PC-3 (cell line): Measurements from ENCODE around the gene B4GALT3. TPM values are rescaled to one million over a fixed set of nuclear protein-coding genes. Genes with fewer than 3 reads are reported as not detected.

Experiments used
- ATAC-seq: fragments of 200-7000 bp; cut with Tn5 transposase; 2 replicates; pipeline ENCODE4 v1.9.1; 2020; ENCODE audit warnings: mild to moderate bottlenecking, moderate library complexity
- BruUV-seq: library from RNA; stranded (reverse); fragments of 400-500 nt; replicated peaks from 2 replicates; lab custom pipeline; 2021; lab: Mats Ljungman, UMichigan
- CTCF ChIA-PET: fragments of 300-600 bp; sonication (Branson Sonifier 250); formaldehyde crosslinking; loops from one replicate; lab custom pipeline; 2022; ENCODE audit warnings: antibody characterized with exemption; lab: Charles Lee
- POLR2A ChIA-PET: fragments of 300-600 bp; sonication (Branson Sonifier 250); formaldehyde crosslinking; loops from one replicate; lab custom pipeline; 2022; ENCODE audit warnings: antibody characterized with exemption; ENCODE audit not compliant: unreplicated experiment; lab: Charles Lee
- DNase-seq: peaks from one replicate; pipeline ENCODE4 v3.0.0-alpha.2; 2015
- H2AFZ ChIP-seq: fragments of 300-600 bp; sonication (generic); 2 replicates; pipeline ENCODE4 v1.6.0; 2016; ENCODE audit warnings: antibody characterized with exemption, low read length
- H3F3A ChIP-seq: fragments of 300-600 bp; sonication (generic); one replicate; pipeline ENCODE4 v1.6.0; 2017; ENCODE audit warnings: antibody characterized with exemption, low read length, control low read depth, mild to moderate bottlenecking; ENCODE audit not compliant: unreplicated experiment
- H3K27ac ChIP-seq: fragments of 300-600 bp; sonication (generic); 2 replicates; pipeline ENCODE4 v1.5.1; 2016; ENCODE audit warnings: mild to moderate bottlenecking, low read length
- H3K27me3 ChIP-seq: fragments of 300-600 bp; sonication (generic); 2 replicates; pipeline ENCODE4 v1.6.1; 2016; ENCODE audit warnings: low read length, mixed read lengths
- H3K36me3 ChIP-seq: fragments of 300-600 bp; sonication (generic); 2 replicates; pipeline ENCODE4 v1.6.1; 2016; ENCODE audit warnings: low read depth, mixed run types, low read length, mixed read lengths
- H3K4me1 ChIP-seq: fragments of 300-600 bp; sonication (generic); 2 replicates; pipeline ENCODE4 v1.5.1; 2016; ENCODE audit warnings: low read length; ENCODE audit not compliant: insufficient read depth
- H3K4me2 ChIP-seq: fragments of 300-600 bp; sonication (generic); 2 replicates; pipeline ENCODE4 v1.6.0; 2016; ENCODE audit warnings: low read length
- H3K4me3 ChIP-seq: fragments of 300-600 bp; sonication (generic); 2 replicates; pipeline ENCODE4 v1.5.1; 2016; ENCODE audit warnings: mild to moderate bottlenecking, low read length, mixed read lengths
- H3K79me2 ChIP-seq: fragments of 300-600 bp; sonication (generic); 2 replicates; pipeline ENCODE4 v1.6.1; 2017; ENCODE audit warnings: low read length, mixed read lengths
- H3K9ac ChIP-seq: fragments of 300-600 bp; sonication (generic); 2 replicates; pipeline ENCODE4 v1.6.0; 2016; ENCODE audit warnings: mild to moderate bottlenecking, low read length
- H3K9me2 ChIP-seq: fragments of 300-600 bp; sonication (generic); replicated peaks from 2 replicates; pipeline ENCODE4 v1.6.1; 2016; ENCODE audit warnings: mixed run types, low read length, mixed read lengths
- H3K9me3 ChIP-seq: fragments of 300-600 bp; sonication (generic); 2 replicates; pipeline ENCODE4 v1.6.1; 2016; ENCODE audit warnings: low read length, mixed read lengths
- H4K20me1 ChIP-seq: fragments of 300-600 bp; sonication (generic); 2 replicates; pipeline ENCODE4 v1.6.1; 2016; ENCODE audit warnings: low read length, mixed read lengths
- EZH2 ChIP-seq: fragments of 300-600 bp; sonication (generic); IDR thresholded peaks from one replicate; pipeline ENCODE4 v1.6.1; 2017; ENCODE audit warnings: antibody characterized with exemption, mild to moderate bottlenecking, low read length; ENCODE audit not compliant: unreplicated experiment
- EZH2phosphoT487 ChIP-seq: fragments of 300-600 bp; sonication (generic); IDR thresholded peaks from 2 replicates; pipeline ENCODE4 v1.6.1; 2018; ENCODE audit warnings: mild to moderate bottlenecking, antibody characterized with exemption, low read length, borderline replicate concordance
- intact Hi-C: fragments of 100-400 bp; cut with micrococcal nuclease; formaldehyde crosslinking; loops from 2 replicates; pipeline ENCODE4 v1.9.0; 2023
- total RNA-seq: library from RNA; depleted of rRNA; stranded (reverse); fragments of >200 nt; gene quantifications from 2 replicates; pipeline ENCODE4 v1.2.3, GENCODE V29; 2014
- TF ChIP-seq, protein P1 (sequence below): fragments of 300-600 bp; sonication (generic); conservative IDR thresholded peaks from 2 replicates; pipeline ENCODE4 v1.5.1; 2017; ENCODE audit warnings: antibody characterized with exemption, low read depth, mild to moderate bottlenecking, low read length

The B4GALT3 gene
- total RNA-seq, 1 experiment from 2014 or later = 85.4 TPM

- Histone ChIP-seq H3K4me1 (peaks cover 31% of the 10 kb centered on the region), H3K36me3 (peaks cover 22% of the 10 kb centered on the region; the same call in 1 of the 2 replicates), H3K27me3 (no peaks in the 10 kb centered on the region), H2AFZ (peak overlapping the region; percentile 89), H3K27ac (peak overlapping the region; percentile 27), H3K9ac (peak overlapping the region; percentile 80), H3K9me2 (no peaks in the 10 kb centered on the region), H3K4me2 (peak overlapping the region; percentile 94), H3K9me3 (no peaks in the 10 kb centered on the region), H3F3A (no peaks in the 10 kb centered on the region), H4K20me1 (no peaks in the 10 kb centered on the region), H3K79me2 (peaks cover 19% of the 10 kb centered on the region), H3K4me3 (peak overlapping the region; percentile 87)
- ChIA-PET POLR2A (no interaction called here), CTCF (no interaction called here)
- no peak for ATAC-seq
- DNase-seq = no peak
- BruUV-seq = no TSS peak
- intact Hi-C loops = no loop called here
- TF ChIP-seq EZH2phosphoT487 (no peak), EZH2 (no peak)
- TF ChIP-seq, protein P1, sequence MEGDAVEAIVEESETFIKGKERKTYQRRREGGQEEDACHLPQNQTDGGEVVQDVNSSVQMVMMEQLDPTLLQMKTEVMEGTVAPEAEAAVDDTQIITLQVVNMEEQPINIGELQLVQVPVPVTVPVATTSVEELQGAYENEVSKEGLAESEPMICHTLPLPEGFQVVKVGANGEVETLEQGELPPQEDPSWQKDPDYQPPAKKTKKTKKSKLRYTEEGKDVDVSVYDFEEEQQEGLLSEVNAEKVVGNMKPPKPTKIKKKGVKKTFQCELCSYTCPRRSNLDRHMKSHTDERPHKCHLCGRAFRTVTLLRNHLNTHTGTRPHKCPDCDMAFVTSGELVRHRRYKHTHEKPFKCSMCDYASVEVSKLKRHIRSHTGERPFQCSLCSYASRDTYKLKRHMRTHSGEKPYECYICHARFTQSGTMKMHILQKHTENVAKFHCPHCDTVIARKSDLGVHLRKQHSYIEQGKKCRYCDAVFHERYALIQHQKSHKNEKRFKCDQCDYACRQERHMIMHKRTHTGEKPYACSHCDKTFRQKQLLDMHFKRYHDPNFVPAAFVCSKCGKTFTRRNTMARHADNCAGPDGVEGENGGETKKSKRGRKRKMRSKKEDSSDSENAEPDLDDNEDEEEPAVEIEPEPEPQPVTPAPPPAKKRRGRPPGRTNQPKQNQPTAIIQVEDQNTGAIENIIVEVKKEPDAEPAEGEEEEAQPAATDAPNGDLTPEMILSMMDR = no peak
Measured at GRCh38 chr1:161177936-161178244, 583 bp upstream of the B4GALT3 start.

GRCh38 chr1:161176468-161177111, 717 bp downstream of the B4GALT3 start:
- Histone ChIP-seq H2AFZ (peak overlapping the region; percentile 89), H3K27me3 (no peaks in the 10 kb centered on the region), H3F3A (no peaks in the 10 kb centered on the region), H3K27ac (no peak overlapping the region; the same call in 1 of the 2 replicates), H3K9ac (peak overlapping the region; percentile 80), H3K9me2 (no peaks in the 10 kb centered on the region), H3K4me2 (peak overlapping the region; percentile 94), H3K79me2 (peaks cover 19% of the 10 kb centered on the region), H3K36me3 (peaks cover 34% of the 10 kb centered on the region; the same call in 1 of the 2 replicates), H3K4me1 (peaks cover 18% of the 10 kb centered on the region), H3K9me3 (no peaks in the 10 kb centered on the region), H4K20me1 (no peaks in the 10 kb centered on the region), H3K4me3 (peak overlapping the region; percentile 87)
- BruUV-seq = no TSS peak
- no peak for DNase-seq
- CTCF ChIA-PET = interaction anchor here (1.3 kb wide), 1 partner anchor 11 kb away, joined by 5 read pairs; the partner anchor contains the start of gene PPOX
- ATAC-seq = peak; percentile 41
- intact Hi-C loops = no loop called here
- POLR2A ChIA-PET = interaction anchor here (0.7 kb wide), 1 partner anchor 14 kb away, joined by 3 read pairs; no protein-coding TSS in a partner anchor
- TF ChIP-seq, protein P1 = no peak
- TF ChIP-seq EZH2 (no peak), EZH2phosphoT487 (no peak)

DNA sequence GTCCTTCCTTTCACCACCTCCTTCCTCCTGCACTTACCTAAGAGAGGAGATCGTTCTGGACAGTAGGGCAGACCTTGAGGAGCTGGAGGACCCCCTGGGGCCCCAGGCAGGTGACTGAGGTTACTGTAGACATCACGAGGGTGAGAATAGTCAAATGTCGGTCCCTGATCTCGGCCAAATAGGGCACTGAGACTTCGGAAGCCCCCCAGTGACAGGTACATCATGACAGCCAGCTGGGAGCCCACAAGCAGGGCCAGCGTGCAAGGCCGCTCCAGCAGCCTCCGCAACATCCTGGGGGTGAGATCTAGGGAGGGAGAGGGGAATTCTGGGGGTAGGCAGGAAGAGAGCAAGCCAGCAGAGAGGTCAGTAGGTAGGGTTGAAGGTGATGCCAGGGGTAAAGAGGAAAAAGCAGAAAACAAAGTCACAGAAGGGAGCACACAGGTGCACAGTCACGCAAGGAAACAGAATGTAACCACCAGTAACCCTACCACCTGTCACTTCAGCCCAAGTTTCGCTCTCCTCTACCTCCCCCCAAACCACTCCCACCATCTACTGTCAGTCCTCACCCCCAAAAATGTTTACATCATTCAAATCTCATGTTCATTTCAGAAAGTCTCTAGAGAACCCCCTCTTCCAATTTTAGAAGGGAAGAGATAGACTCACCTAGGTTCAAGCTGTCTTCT, 1.4 kb downstream of the B4GALT3 start:
- H3K9me2 ChIP-seq = no peaks in the 10 kb centered on the region
- TF ChIP-seq EZH2 = no peak
- TF ChIP-seq EZH2phosphoT487 = no peak
- TF ChIP-seq, protein P1 = no peak
- ChIA-PET POLR2A (no interaction called here), CTCF (no interaction called here)
- DNase-seq = no peak
- H3F3A ChIP-seq = no peaks in the 10 kb centered on the region
- H3K9ac ChIP-seq = peak overlapping the region; percentile 80; the same call in 1 of the 2 replicates
- no peaks in the 10 kb centered on the region for H3K27me3 ChIP-seq
- no peak overlapping the region for H2AFZ ChIP-seq
- no peaks in the 10 kb centered on the region for H3K9me3 ChIP-seq
- intact Hi-C loops = no loop called here
- H3K4me1 ChIP-seq = peaks cover 18% of the 10 kb centered on the region
- H4K20me1 ChIP-seq = no peaks in the 10 kb centered on the region
- H3K4me2 ChIP-seq = peak overlapping the region; percentile 94
- no peak overlapping the region for H3K27ac ChIP-seq
- peaks cover 19% of the 10 kb centered on the region for H3K79me2 ChIP-seq
- BruUV-seq = no TSS peak
- no peak for ATAC-seq
- peaks cover 40% of the 10 kb centered on the region; the same call in 1 of the 2 replicates for H3K36me3 ChIP-seq
- H3K4me3 ChIP-seq = peak overlapping the region; percentile 87
